Muscle of leg (tissue), 11 donors: ENCODE data around the gene INSRR. TPM values are rescaled to one million over a fixed set of nuclear protein-coding genes. Genes with fewer than 3 reads are reported as not detected.

Experiments used
- DNase-seq: peaks from one replicate; pipeline ENCODE4 v3.0.0; 2013
- H3K27ac ChIP-seq: one replicate; pipeline ENCODE4 v1.5.1; 2013; ENCODE audit warnings: mild to moderate bottlenecking, low read length, control low read depth
- H3K27me3 ChIP-seq: one replicate; pipeline ENCODE4 v1.6.1; 2013; ENCODE audit warnings: low read length; ENCODE audit not compliant: control insufficient read depth, insufficient read depth
- H3K36me3 ChIP-seq: one replicate; pipeline ENCODE4 v1.6.1; 2013; ENCODE audit warnings: low read length; ENCODE audit not compliant: control insufficient read depth, insufficient read depth
- H3K4me1 ChIP-seq: one replicate; pipeline ENCODE4 v1.6.1; 2013; ENCODE audit warnings: low read length; ENCODE audit not compliant: control insufficient read depth, insufficient read depth
- H3K4me3 ChIP-seq: one replicate; pipeline ENCODE4 v1.5.1; 2013; ENCODE audit warnings: low read length, control low read depth
- H3K9me3 ChIP-seq: replicated peaks from 2 replicates; pipeline ENCODE4 v1.6.1; 2013; ENCODE audit warnings: low read depth, low read length; ENCODE audit not compliant: control insufficient read depth
- WGBS: methylation state at CpG from one replicate; pipeline ENCODE4 v1.1.5; 2013; ENCODE audit warnings: missing lambda C conversion rate; ENCODE audit not compliant: insufficient coverage; 5-methylcytosine and 5-hydroxymethylcytosine counted together
- polyA plus RNA-seq, 8 donors: library from polyadenylated mRNA; unstranded; fragments of 120-200 nt; gene quantifications; one replicate each; pipeline versions ENCODE4 v1.2.1 to v1.2.3, GENCODE V29; 2013; ENCODE audit warnings: inconsistent platforms in 1 of 8, low replicate concordance in 1 of 8; ENCODE audit not compliant: insufficient read length in 8 of 8, insufficient read depth in 1 of 8
- total RNA-seq: library from RNA; stranded (reverse); fragments of 120-200 nt; gene quantifications from one replicate; pipeline ENCODE4 v1.2.4, GENCODE V29; 2013

INSRR gene
- total and polyA plus RNA-seq, 9 donors: 0.18 to 1.2 (median 0.58) TPM

- Histone ChIP-seq H3K4me3 (no peak overlapping the region), H3K9me3 (no peaks in the 10 kb centered on the region), H3K36me3 (no peaks in the 10 kb centered on the region), H3K27me3 (peaks cover 42% of the 10 kb centered on the region), H3K27ac (peak overlapping the region; percentile 81), H3K4me1 (peaks cover 54% of the 10 kb centered on the region)
- DNase-seq: peak; percentile 86
- 31% methylated on average over 5 of the region's 9 CpGs for WGBS
These were observed 6.5 kb downstream of the INSRR start for GRCh38 chr1:156852418-156852874.

- Histone ChIP-seq H3K27ac (peak overlapping the region; percentile 81), H3K4me3 (no peak overlapping the region), H3K9me3 (no peaks in the 10 kb centered on the region), H3K4me1 (peaks cover 57% of the 10 kb centered on the region), H3K36me3 (no peaks in the 10 kb centered on the region), H3K27me3 (peaks cover 42% of the 10 kb centered on the region)
- DNase-seq: no peak
- 79% methylated on average over 12 of the region's 17 CpGs for WGBS
These were observed 7.0 kb downstream of the INSRR start for GRCh38 chr1:156851779-156852417.

- DNase-seq: no peak
- no peak overlapping the region for H3K27ac ChIP-seq
- H3K9me3 ChIP-seq: no peaks in the 10 kb centered on the region
- H3K4me3 ChIP-seq: no peak overlapping the region
- H3K27me3 ChIP-seq: peaks cover 63% of the 10 kb centered on the region
- H3K36me3 ChIP-seq: no peaks in the 10 kb centered on the region
- peaks cover 57% of the 10 kb centered on the region for H3K4me1 ChIP-seq
- WGBS: 18% methylated on average over 23 of the region's 23 CpGs
These were observed 9.8 kb downstream of the INSRR start for GRCh38 chr1:156849151-156849496.

GRCh38 chr1:156848461-156849150, 10.3 kb downstream of the INSRR start:
- 5% methylated on average over 31 of the region's 36 CpGs for WGBS
- peak; percentile 44 for DNase-seq
- Histone ChIP-seq H3K4me1 (peaks cover 52% of the 10 kb centered on the region), H3K9me3 (no peaks in the 10 kb centered on the region), H3K27ac (no peak overlapping the region), H3K4me3 (no peak overlapping the region), H3K27me3 (peaks cover 69% of the 10 kb centered on the region), H3K36me3 (no peaks in the 10 kb centered on the region)

- Histone ChIP-seq H3K4me1 (peaks cover 44% of the 10 kb centered on the region), H3K27ac (no peak overlapping the region), H3K36me3 (no peaks in the 10 kb centered on the region), H3K4me3 (no peak overlapping the region), H3K9me3 (no peaks in the 10 kb centered on the region), H3K27me3 (peaks cover 76% of the 10 kb centered on the region)
- WGBS: 67% methylated on average over 3 of the region's 7 CpGs
- no peak for DNase-seq
These were observed 11.1 kb downstream of the INSRR start for GRCh38 chr1:156847591-156848460.

GRCh38 chr1:156846643-156847042, 12.3 kb downstream of the INSRR start:
- no peak overlapping the region for H3K27ac ChIP-seq
- peaks cover 32% of the 10 kb centered on the region for H3K4me1 ChIP-seq
- DNase-seq: no peak
- H3K9me3 ChIP-seq: no peaks in the 10 kb centered on the region
- no peaks in the 10 kb centered on the region for H3K36me3 ChIP-seq
- 92% methylated on average over 1 of the region's 5 CpGs for WGBS
- no peak overlapping the region for H3K4me3 ChIP-seq
- H3K27me3 ChIP-seq: peaks cover 82% of the 10 kb centered on the region

- Histone ChIP-seq H3K9me3 (no peaks in the 10 kb centered on the region), H3K36me3 (no peaks in the 10 kb centered on the region), H3K27me3 (peaks cover 83% of the 10 kb centered on the region), H3K4me3 (no peak overlapping the region), H3K27ac (no peak overlapping the region), H3K4me1 (peaks cover 26% of the 10 kb centered on the region)
- DNase-seq: no peak
- WGBS: 35% methylated on average over 15 of the region's 18 CpGs
These were observed 12.9 kb downstream of the INSRR start for GRCh38 chr1:156845953-156846545.

GRCh38 chr1:156845055-156845952, 13.6 kb downstream of the INSRR start:
- Histone ChIP-seq H3K36me3 (no peaks in the 10 kb centered on the region), H3K27me3 (peaks cover 89% of the 10 kb centered on the region), H3K27ac (no peak overlapping the region), H3K9me3 (no peaks in the 10 kb centered on the region), H3K4me3 (no peak overlapping the region), H3K4me1 (peaks cover 26% of the 10 kb centered on the region)
- 6% methylated on average over 39 of the region's 69 CpGs for WGBS
- DNase-seq: no peak

- Histone ChIP-seq H3K9me3 (no peaks in the 10 kb centered on the region), H3K4me1 (peaks cover 26% of the 10 kb centered on the region), H3K4me3 (no peak overlapping the region), H3K36me3 (no peaks in the 10 kb centered on the region), H3K27ac (no peak overlapping the region), H3K27me3 (peaks cover 89% of the 10 kb centered on the region)
- DNase-seq: no peak
- 22% methylated on average over 12 of the region's 14 CpGs for WGBS
These were observed 14.3 kb downstream of the INSRR start for GRCh38 chr1:156844638-156845037.
